ENCODE results near the gene BICDL2. TPM values are rescaled to one million over a fixed set of nuclear protein-coding genes. Genes with fewer than 3 reads are reported as not detected.

BICDL2 gene
- total and polyA plus RNA-seq, 9 of the 15 experiments (the other 6 are each of a cell fraction or from before 2014, with no cell fraction given) = 0.09 to 0.28 (median 0.09) TPM; not detected in 6

DNA sequence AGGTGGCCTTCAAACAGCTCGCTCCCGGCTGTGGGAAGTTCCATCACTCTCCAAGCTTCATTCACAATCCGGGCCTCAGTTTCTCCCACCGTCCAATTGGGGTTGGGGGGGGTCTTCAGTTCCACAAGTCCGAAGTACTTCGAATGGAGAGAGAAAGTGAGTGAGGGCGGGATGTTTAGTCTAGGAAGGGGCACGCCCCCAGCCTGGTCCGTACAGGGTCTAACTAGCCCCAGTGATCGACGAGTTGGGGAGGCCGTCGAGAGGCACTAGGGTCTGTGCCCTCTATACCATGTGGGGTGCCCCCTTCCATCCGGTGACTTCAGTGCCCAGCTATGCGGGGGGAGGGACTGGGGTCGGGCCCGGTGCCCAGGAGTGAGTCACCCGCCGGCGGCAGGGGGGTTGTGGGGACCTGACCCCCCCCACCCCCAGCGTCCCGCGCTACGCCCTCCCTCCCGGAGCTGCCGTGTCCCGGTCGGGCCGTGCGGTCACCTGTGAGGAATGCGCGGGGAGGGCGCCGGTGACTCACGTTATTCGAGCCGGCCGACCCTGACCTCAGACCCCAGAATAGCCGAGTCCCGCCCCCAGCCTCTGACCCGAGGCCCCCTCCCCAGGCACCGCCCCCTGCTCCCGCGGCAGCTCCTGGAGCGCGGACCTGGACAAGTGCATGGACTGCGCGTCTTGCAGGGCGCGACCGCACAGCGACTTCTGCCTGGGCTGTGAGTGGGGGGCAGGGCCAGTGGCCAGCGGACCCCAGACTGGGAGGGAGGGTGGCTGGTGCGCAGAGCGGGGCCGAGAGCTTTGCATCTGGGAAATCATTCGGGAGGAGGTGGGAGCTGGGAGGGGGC lies 15.9 kb downstream of the BICDL2 start (continued):
- TF ChIP-seq MGA (IDR thresholded peaks at IDR 0.05) (no peak; the same call in none of the 2 replicates), LEF1 (IDR thresholded peaks at IDR 0.05) (no peak), TCF3 (CRISPR knock-in tag; IDR thresholded peaks at IDR 0.05) (no peak), ZNF586 (CRISPR knock-in tag; conservative IDR thresholded peaks at IDR 0.05) (no peak), KLF10 (CRISPR knock-in tag; IDR thresholded peaks at IDR 0.05) (no peak), HNRNPLL (IDR thresholded peaks at IDR 0.05; ENCODE audit: low read depth, low read length, poor library complexity, severe bottlenecking) (no peak), THAP12 (CRISPR knock-in tag; IDR thresholded peaks at IDR 0.05) (no peak), CREB1 (IDR thresholded peaks at IDR 0.05) (peak; percentile 34; the same call in 1 of the 2 replicates), CREB1 (CRISPR knock-in tag; IDR thresholded peaks at IDR 0.05) (peak; percentile 60; the same call in 1 of the 2 replicates), ZSCAN29 (IDR thresholded peaks at IDR 0.05) (no peak), ZNF766 (CRISPR knock-in tag; conservative IDR thresholded peaks at IDR 0.05) (peak; percentile 18; the same call in 1 of the 2 replicates)
- TF ChIP-seq, protein P1, sequence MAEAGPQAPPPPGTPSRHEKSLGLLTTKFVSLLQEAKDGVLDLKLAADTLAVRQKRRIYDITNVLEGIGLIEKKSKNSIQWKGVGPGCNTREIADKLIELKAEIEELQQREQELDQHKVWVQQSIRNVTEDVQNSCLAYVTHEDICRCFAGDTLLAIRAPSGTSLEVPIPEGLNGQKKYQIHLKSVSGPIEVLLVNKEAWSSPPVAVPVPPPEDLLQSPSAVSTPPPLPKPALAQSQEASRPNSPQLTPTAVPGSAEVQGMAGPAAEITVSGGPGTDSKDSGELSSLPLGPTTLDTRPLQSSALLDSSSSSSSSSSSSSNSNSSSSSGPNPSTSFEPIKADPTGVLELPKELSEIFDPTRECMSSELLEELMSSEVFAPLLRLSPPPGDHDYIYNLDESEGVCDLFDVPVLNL (CRISPR knock-in tag; IDR thresholded peaks at IDR 0.05; ENCODE audit: low read depth) = no peak

Data from K562 (cell line).